HG02840 (cell line): ENCODE data around the gene ANKRD10.
"Not testable (repeated sequence)": the region's sequence is repeated elsewhere in the genome, so short reads cannot be mapped to it uniquely, and the experiment has no call there.

Experiments used
- ATAC-seq: cut with Tn5 transposase; IDR thresholded peaks from one replicate; pipeline ENCODE4 v1.9.1; 2021; ENCODE audit warnings: mild to moderate bottlenecking, moderate library complexity, moderate number of reproducible peaks; ENCODE audit not compliant: unreplicated experiment, low FRiP score

ANKRD10 gene

DNA sequence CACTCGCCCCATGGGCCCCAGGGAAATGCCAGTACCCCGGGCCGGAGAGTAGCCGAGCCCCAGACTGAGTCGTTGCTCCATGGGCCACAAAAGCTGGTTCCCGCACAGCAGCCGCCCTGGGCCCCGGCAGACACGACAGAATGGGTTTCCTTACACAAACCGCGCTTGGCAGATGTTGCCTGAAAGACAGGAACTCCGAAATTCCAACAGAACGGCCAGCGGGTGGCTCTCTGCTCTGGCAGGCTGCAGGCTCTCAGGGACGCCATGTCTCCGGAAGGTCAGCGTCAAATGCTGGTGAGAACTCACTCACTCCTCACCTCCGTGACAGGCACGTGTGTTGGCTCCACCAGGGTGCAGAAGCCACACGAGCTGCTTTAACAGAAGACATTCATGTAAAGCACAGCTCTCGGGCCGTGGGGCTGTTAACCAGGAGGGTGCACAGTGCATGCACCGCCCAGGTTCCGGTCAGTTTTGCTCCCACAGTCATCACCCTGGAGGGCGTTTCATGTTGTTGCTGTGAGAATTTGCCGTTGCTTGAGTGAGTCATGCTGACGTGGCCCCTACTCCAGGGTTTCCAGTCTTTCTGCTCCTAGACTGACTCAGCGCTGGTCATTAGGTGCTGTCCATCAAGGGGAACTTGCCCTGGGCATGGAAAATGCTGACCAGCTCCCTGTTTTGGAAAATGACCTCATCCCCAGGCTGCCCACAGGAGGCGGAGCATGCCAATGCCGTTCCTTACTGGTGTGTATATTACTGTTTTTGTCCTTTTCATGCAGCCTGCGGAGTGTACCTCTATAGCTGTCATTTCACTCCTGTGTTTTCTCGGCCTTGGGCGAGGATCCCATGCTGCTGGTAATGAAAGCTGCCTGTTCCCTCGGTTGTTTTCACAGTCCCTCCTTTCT is 44.8 kb downstream of the ANKRD10 start:
- ATAC-seq: no peak

DNA sequence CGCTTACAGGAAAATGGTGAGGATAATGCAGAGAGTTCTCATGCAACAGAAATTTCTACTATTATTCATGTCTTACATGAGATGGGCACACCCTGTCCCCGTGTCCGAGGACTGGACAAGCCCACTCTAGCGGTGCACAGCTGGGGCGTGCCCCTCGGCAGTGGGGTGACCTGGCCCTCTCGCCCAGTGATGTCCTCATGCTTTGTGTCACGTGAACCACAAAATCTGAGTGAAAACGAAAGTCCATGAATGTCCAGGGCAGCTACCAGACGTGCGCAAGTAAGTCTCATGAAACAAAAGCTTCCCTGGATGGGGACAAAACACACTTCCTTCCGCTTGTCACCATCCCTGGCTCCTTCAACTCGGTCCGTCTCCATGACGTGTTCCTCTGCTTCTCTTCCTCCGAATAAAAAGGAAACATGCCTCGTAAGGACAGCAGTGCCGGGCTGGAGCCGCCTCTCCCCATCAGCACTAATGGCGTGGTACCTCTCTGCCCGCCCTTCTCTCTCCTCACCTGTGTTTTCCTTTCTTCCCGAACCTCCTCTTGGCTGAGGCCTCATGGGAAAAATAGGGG is 45.6 kb downstream of the ANKRD10 start:
- ATAC-seq: no peak

DNA sequence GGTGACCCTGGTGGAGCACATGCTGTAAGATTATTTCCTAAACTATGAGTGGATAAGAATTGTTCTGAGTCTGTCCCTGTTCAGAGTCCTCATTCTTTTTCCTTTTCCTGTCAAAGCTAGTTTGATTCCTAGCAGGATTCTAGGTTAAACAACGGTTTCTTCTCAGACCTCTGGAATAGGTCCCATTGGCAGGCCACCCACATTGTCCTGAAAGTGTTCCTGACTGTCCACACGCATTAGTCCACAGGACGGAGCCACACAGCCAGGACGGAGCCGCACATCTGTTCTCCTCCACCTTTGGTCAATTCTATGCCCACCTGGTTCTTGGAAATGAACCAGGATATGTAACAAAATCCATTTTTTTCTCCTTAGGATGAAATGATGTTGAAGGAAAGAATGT is 46.1 kb downstream of the ANKRD10 start:
- ATAC-seq: no peak

DNA sequence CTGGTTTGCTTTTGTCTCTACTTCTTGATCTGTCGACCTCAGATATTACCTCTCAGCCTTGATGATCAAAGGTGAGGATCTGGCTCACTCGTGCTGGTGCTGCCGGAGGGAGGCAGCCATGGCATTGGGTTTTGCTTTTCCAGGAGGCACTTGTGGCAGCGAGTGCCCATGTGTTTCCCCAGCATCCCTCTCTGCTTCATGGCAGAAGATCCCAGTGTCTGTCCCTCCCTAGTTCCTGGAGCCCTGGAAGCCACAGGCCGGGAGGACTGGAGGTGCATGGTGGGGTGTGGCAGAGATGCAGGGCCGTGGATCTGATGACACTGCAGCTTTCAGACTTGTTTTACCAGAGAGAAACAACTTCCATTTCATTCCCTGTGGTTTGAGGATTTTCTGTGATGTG is 47.5 kb downstream of the ANKRD10 start:
- ATAC-seq: no peak

GRCh38 chr13:110866491-110867170 is 48.2 kb downstream of the ANKRD10 start:
- ATAC-seq: no peak

DNA sequence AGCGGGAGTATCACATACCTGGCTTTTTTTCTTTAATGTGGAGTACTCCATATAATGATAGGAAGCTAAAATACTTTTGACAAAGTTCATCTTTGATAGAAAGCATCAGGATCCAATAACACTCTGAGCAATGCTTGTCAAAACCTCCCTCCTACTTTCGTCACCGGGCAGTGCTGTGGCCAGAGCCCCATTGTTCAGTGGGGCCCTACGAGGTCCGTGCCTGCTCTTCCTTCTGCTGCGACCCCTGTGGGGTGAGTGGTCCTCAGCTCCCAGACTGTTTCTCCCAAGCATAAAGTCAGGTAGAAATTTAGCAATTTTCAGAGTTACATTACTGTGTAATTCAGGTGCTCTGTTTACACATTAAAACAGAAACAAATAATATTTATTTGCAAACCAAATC is 51.2 kb downstream of the ANKRD10 start:
- ATAC-seq: no peak

GRCh38 chr13:110860983-110861382 is 53.9 kb downstream of the ANKRD10 start:
- ATAC-seq: no peak

GRCh38 chr13:110856942-110857835 is 57.7 kb downstream of the ANKRD10 start:
- no peak for ATAC-seq

DNA sequence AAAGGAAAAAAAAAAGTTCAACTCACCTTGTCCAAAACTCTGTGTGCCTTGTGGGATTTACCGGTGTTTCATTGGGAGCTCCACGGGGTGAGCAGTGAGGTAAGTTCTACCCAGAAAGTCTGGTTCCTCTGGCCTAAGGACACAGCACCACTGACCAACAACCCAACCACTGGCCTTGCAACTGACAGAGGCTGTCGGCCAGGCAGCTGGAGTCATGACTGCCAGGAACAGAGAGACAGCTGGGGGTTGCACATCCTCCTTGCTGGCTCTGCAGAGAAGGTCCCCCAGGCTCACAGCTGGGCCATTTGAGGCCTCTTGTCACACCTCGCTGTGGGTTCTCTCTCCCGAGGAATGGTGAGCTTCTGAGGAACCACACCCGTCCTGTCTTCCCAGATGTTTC is 59.5 kb downstream of the ANKRD10 start:
- ATAC-seq: no peak

DNA sequence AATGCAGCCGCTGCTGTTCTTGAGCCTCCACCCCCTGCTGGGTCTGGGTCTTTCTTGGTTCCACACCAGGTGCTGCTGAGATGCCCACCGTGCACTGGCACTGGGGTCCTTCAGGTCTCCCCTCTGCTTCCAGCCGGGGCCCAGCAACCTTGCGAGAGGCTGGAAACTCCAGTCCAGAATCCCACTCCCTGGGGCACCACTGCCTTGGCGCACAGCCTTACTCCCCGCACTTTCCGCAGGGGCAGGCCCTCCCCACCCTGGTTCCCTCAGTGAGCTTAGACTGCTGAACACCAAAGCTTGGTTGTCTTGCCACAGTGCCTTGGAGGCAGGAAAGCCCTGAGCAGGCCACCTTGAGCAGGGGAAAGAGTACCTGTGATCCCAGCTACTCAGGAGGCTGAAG is 60.0 kb downstream of the ANKRD10 start:
- no peak for ATAC-seq

- no peak for ATAC-seq
These were observed 61.6 kb downstream of the ANKRD10 start for GRCh38 chr13:110853235-110853721.

- ATAC-seq: no peak
These were observed 64.0 kb downstream of the ANKRD10 start for GRCh38 chr13:110850840-110851239.

DNA sequence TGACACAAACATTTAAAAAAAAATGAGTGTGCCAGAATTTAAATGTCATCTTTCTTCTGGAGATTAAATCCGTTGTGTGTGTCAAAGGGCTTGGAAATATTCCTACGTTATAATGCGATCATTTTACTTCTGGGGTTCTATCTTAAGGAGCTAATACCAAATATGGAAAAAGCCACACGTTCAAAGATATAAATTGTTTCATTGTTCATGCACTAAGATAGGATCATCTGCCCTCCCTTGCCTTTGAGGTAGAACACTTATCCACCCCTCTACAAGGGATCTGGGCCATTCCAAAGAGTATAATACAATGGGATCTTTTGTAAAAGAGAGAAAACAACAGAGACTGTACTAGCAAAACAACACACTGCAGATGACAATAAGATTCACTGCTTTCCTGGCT is 64.9 kb downstream of the ANKRD10 start:
- ATAC-seq: no peak

GRCh38 chr13:110845520-110845919 is 69.3 kb downstream of the ANKRD10 start:
- no peak for ATAC-seq

GRCh38 chr13:110841846-110842245 is 73.0 kb downstream of the ANKRD10 start:
- no peak for ATAC-seq

DNA sequence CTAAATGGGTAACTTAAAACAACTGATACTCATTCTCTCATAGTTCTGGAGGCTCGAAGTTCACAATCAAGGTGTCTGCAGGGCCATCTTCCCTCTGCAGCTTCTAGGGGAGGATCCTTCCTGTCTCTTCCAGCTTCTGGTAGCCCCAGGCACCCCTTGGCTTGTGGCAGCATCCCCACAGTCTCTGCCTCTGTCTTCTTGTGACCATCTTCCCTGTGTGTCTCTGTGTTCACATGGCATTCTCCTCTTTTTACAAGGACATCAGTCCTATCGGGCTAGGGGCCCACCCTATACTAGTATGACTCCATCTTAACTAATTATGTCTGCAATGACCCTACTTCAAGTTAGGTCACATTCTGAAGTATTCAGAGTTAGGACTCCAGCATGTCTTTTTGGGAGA is 73.5 kb downstream of the ANKRD10 start:
- ATAC-seq: no peak

GRCh38 chr13:110838867-110839538 is 75.9 kb downstream of the ANKRD10 start:
- no peak for ATAC-seq

GRCh38 chr13:110838116-110838515 is 76.8 kb downstream of the ANKRD10 start:
- no peak for ATAC-seq

GRCh38 chr13:110837397-110838061 is 77.3 kb downstream of the ANKRD10 start:
- ATAC-seq: not testable (repeated sequence)
